ENCODE results near the gene CTXND2.
"Not testable (repeated sequence)": the region's sequence is repeated elsewhere in the genome, so short reads cannot be mapped to it uniquely, and the experiment has no call there.

Gene CTXND2

GRCh38 chr1:150893336-150893913 lies 6.5 kb downstream of the CTXND2 start:
- no peak for DNase-seq

- no peak for DNase-seq
Measured at GRCh38 chr1:150895618-150896017, 8.7 kb downstream of the CTXND2 start.

- DNase-seq = not testable (repeated sequence)
Measured at GRCh38 chr1:150899795-150900194, 12.9 kb downstream of the CTXND2 start.

GRCh38 chr1:150902346-150902745 lies 15.4 kb downstream of the CTXND2 start:
- no peak for DNase-seq

GRCh38 chr1:150902751-150903150 lies 15.8 kb downstream of the CTXND2 start:
- DNase-seq = no peak

- DNase-seq = no peak
Measured at GRCh38 chr1:150905301-150905700, 18.4 kb downstream of the CTXND2 start.

- no peak for DNase-seq
Measured at GRCh38 chr1:150906329-150906728, 19.4 kb downstream of the CTXND2 start.

GRCh38 chr1:150906813-150907212 lies 19.9 kb downstream of the CTXND2 start:
- no peak for DNase-seq

GRCh38 chr1:150909585-150910180 lies 22.7 kb downstream of the CTXND2 start:
- DNase-seq = no peak

- DNase-seq = no peak
Measured at GRCh38 chr1:150912623-150913022, 25.7 kb downstream of the CTXND2 start.

- DNase-seq = no peak
Measured at GRCh38 chr1:150917387-150917786, 30.5 kb downstream of the CTXND2 start.

GRCh38 chr1:150922519-150922975 lies 35.6 kb downstream of the CTXND2 start:
- DNase-seq = peak; percentile 19

- no peak for DNase-seq
Measured at GRCh38 chr1:150925080-150925479, 38.1 kb downstream of the CTXND2 start.

- peak; percentile 88 for DNase-seq
Measured at GRCh38 chr1:150926097-150926741, 39.3 kb downstream of the CTXND2 start, which contains the start of gene SETDB1. Gene SETDB1 (plus strand): TSS chr1:150926363. CDS start chr1:150927715, 1,352 bp downstream.

- no peak for DNase-seq
Measured at GRCh38 chr1:150927624-150928023, 40.7 kb downstream of the CTXND2 start.

- no peak for DNase-seq
Measured at GRCh38 chr1:150928286-150928685, 41.4 kb downstream of the CTXND2 start.

- DNase-seq = not testable (repeated sequence)
Measured at GRCh38 chr1:150928775-150929174, 41.8 kb downstream of the CTXND2 start.

GRCh38 chr1:150931773-150932172 lies 44.8 kb downstream of the CTXND2 start:
- no peak for DNase-seq

- no peak for DNase-seq
Measured at GRCh38 chr1:150944856-150945255, 57.9 kb downstream of the CTXND2 start.

- DNase-seq = no peak
Measured at GRCh38 chr1:150954708-150955107, 67.8 kb downstream of the CTXND2 start.

- no peak for DNase-seq
Measured at GRCh38 chr1:150955280-150955679, 68.3 kb downstream of the CTXND2 start.

GRCh38 chr1:150957666-150958065 lies 70.7 kb downstream of the CTXND2 start:
- no peak for DNase-seq

GRCh38 chr1:150960646-150961045 lies 73.7 kb downstream of the CTXND2 start:
- no peak for DNase-seq

GRCh38 chr1:150961756-150962155 lies 74.8 kb downstream of the CTXND2 start:
- no peak for DNase-seq
